Measurements from ENCODE around the gene COBL. TPM values are rescaled to one million over a fixed set of nuclear protein-coding genes. Genes with fewer than 3 reads are reported as not detected.
A peak's percentile ranks its signal among the peaks of the same experiment; 100 is the strongest.

Gene COBL, protein sequence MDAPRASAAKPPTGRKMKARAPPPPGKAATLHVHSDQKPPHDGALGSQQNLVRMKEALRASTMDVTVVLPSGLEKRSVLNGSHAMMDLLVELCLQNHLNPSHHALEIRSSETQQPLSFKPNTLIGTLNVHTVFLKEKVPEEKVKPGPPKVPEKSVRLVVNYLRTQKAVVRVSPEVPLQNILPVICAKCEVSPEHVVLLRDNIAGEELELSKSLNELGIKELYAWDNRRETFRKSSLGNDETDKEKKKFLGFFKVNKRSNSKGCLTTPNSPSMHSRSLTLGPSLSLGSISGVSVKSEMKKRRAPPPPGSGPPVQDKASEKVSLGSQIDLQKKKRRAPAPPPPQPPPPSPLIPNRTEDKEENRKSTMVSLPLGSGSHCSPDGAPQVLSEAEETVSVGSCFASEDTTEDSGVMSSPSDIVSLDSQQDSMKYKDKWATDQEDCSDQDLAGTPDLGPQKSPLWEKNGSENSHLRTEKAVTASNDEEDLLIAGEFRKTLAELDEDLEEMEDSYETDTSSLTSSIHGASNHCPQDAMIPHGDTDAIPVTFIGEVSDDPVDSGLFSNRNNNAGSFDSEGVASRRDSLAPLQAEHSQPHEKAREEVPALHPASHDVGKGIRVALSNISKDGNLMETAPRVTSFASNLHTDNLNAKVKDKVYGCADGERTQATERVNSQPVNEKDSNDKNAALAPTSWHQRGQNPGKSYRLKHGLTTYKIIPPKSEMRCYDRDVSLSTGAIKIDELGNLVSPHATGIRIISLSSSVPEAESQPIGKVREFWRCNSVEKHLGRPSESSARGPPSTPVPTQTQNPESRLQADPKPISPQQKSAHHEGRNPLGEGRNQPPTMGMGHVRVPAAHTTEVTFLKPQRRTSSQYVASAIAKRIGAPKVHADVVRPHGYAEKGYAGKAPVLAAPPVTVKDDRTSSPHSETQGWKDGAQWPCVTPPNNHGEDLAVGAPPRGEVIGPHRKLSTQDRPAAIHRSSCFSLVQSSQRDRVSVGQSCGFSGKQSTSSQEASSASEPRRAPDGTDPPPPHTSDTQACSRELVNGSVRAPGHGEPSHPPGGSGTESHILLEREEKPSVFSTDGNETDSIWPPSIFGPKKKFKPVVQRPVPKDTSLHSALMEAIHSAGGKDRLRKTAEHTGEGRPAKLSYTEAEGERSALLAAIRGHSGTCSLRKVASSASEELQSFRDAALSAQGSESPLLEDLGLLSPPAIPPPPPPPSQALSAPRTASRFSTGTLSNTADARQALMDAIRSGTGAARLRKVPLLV
- total RNA-seq (2022) (60.6 and 63.6 TPM in 2 replicates), Bru-seq, nascent RNA (percentile 89 among the genes with signal in this experiment), BruChase-seq, experiment 1, labeled RNA remaining after a 2-hour chase (percentile 85 among the genes with signal in this experiment), BruChase-seq, experiment 2, labeled RNA remaining after a 6-hour chase (percentile 79 among the genes with signal in this experiment)
- long read RNA-seq, full-length matches to known transcripts: 8 of 36 reads
- long read RNA-seq, partial matches to known transcripts: 13 of 36 reads
- long read RNA-seq, other reads (novel, unspliced or antisense): 15 of 36 reads

DNA sequence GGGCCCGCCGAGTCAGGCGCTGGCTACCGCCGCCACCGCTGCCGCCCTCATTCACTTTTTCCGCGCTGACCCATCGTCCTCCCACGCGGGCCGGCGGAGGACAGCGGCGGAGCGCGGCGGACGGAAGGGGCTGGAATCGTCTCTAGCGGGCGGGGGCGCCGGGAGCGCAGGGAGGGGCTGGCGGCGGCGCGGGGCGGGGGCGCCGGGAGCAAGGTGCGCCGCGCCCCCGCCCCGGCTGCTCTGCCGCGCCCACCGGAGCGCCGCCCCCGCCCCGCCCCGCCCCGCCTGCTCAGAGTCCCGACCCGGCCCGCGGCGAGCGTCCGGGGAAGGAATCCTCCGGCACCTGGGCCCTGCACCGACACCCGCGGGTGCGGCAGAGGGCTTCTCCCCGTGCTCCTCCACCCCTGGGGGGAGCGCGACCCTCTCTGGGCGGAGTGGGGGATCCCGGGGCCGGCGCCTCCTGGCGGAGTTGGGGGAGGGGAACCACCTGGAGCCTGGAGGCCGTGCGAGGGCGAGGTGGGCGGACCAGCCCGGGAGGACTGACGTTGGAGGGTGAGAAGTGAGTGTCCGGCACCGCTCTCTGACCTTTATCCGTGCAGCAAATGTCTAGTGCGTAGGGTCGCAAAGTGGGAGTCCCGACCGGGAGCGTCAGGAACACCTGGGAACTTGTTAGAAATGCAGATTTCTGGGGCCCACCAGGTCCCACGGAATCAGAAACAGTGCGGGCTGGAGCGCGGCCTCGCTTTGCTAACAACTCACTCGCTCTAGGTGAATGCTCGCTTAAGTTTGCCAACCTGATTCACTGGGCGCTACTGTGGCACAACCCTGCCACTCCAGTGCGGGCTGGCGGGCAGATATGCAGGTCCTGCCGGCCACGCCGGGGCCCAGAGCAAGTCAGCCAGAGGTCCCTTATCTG, at the start of gene COBL:
TSS of gene COBL (minus strand) at position 144 of the 916 bp plus-strand sequence. CDS start 176 bp downstream, outside the sequence.
- H3K4me3 ChIP-seq (ENCODE audit: low read depth, low read length): peak within 1 kb of the TSS; percentile 93
- peak; percentile 79 to 83 for DNase-seq
- TF ChIP-seq, protein P1, sequence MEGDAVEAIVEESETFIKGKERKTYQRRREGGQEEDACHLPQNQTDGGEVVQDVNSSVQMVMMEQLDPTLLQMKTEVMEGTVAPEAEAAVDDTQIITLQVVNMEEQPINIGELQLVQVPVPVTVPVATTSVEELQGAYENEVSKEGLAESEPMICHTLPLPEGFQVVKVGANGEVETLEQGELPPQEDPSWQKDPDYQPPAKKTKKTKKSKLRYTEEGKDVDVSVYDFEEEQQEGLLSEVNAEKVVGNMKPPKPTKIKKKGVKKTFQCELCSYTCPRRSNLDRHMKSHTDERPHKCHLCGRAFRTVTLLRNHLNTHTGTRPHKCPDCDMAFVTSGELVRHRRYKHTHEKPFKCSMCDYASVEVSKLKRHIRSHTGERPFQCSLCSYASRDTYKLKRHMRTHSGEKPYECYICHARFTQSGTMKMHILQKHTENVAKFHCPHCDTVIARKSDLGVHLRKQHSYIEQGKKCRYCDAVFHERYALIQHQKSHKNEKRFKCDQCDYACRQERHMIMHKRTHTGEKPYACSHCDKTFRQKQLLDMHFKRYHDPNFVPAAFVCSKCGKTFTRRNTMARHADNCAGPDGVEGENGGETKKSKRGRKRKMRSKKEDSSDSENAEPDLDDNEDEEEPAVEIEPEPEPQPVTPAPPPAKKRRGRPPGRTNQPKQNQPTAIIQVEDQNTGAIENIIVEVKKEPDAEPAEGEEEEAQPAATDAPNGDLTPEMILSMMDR (IDR thresholded peaks at IDR 0.05; ENCODE audit: insufficient read depth in 1 of 2, low read depth in 1 of 2, low read length in 1 of 2, severe bottlenecking in 1 of 2, unreplicated experiment in 1 of 2): no peak
- Mint-ChIP-seq H3K4me3 (ENCODE audit: unreplicated experiment) (peak within 1 kb of the TSS; percentile 93), H3K36me3 (ENCODE audit: insufficient read depth, unreplicated experiment) (peaks cover 10% of the 10 kb centered on the region), H3K27me3 (ENCODE audit: insufficient read depth, unreplicated experiment) (no peaks in the 10 kb centered on the region), H3K9me3 (ENCODE audit: unreplicated experiment) (no peaks in the 10 kb centered on the region), H3K4me1 (ENCODE audit: low read depth, unreplicated experiment) (peaks cover 43% of the 10 kb centered on the region), H3K27ac (ENCODE audit: unreplicated experiment) (peak within 1 kb of the TSS; percentile 96)
- CTCF ChIA-PET: no interaction called here
- no peaks in the 10 kb centered on the region for H3K36me3 ChIP-seq (ENCODE audit: control insufficient read depth, insufficient read depth, low read length)
- intact Hi-C loops (cut with micrococcal nuclease; ENCODE audit: unreplicated experiment): loop anchor here (2.0 to 10.0 kb wide), 2 partner anchors 52 to 154 kb away; no protein-coding TSS in a partner anchor
- H3K4me1 ChIP-seq: peaks cover 65% of the 10 kb centered on the region
- H3K9me3 ChIP-seq: no peaks in the 10 kb centered on the region
- TSS peak; percentile 88 for BruUV-seq (replicated peaks)
- H3K27me3 ChIP-seq (replicated peaks; ENCODE audit: control insufficient read depth, insufficient read depth, low read length): no peaks in the 10 kb centered on the region
- POLR2A ChIA-PET: no interaction called here

DNA sequence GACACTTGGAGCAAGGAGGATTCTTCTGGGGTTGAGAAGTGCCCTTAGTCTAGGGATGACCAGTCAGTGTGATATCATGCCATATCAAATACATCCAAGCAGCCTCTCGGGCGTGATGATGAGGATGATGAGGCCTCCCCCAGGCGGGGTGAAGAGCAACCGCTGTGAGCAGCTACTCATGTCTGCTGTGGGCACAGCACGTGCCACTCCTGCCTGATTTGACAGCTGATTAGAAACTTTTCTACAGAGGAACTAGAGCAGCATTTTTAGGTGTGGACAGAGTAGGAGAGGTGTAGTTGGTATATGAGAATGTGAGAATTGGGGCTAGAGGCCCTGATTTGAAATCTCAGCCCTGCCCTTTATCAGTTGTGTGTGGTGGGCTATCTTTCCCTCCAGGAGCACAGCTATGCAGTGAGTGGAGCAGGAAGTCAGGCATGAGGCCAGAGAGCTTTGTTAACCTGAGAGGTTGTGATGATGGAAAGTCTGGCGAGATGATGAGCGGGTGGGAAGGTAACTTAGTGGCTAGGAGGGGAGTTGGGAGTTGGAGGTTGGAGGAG, 49.6 kb upstream of the COBL start:
- POLR2A ChIA-PET: no interaction called here

More for the DNA sequence above, 49.6 kb upstream of the COBL start:
- Mint-ChIP-seq H3K27ac (ENCODE audit: unreplicated experiment) (no peak overlapping the region), H3K36me3 (ENCODE audit: insufficient read depth, unreplicated experiment) (no peaks in the 10 kb centered on the region), H3K4me1 (ENCODE audit: low read depth, unreplicated experiment) (peaks cover 22% of the 10 kb centered on the region), H3K4me3 (ENCODE audit: unreplicated experiment) (no peak overlapping the region), H3K27me3 (ENCODE audit: insufficient read depth, unreplicated experiment) (no peaks in the 10 kb centered on the region), H3K9me3 (ENCODE audit: unreplicated experiment) (peaks cover 14% of the 10 kb centered on the region)
- no peaks in the 10 kb centered on the region for H3K36me3 ChIP-seq (ENCODE audit: control insufficient read depth, insufficient read depth, low read length)
- no peaks in the 10 kb centered on the region for H3K9me3 ChIP-seq
- DNase-seq: no peak
- CTCF ChIA-PET: interaction anchor here (0.6 to 7.0 kb wide), 24 partner anchors 8 to 357 kb away, joined by 3 to 153 read pairs (median 6); no protein-coding TSS in a partner anchor
- no peaks in the 10 kb centered on the region for H3K27me3 ChIP-seq (replicated peaks; ENCODE audit: control insufficient read depth, insufficient read depth, low read length)
- H3K4me3 ChIP-seq (ENCODE audit: low read depth, low read length): no peak overlapping the region
- TF ChIP-seq, protein P1 (IDR thresholded peaks at IDR 0.05; ENCODE audit: insufficient read depth in 1 of 2, low read depth in 1 of 2, low read length in 1 of 2, severe bottlenecking in 1 of 2, unreplicated experiment in 1 of 2): no peak
- BruUV-seq (replicated peaks): no TSS peak
- intact Hi-C loops (cut with micrococcal nuclease; ENCODE audit: unreplicated experiment): loop anchor here (5.0 kb wide), 1 partner anchor 69 kb away; no protein-coding TSS in a partner anchor
- H3K4me1 ChIP-seq: peaks cover 14% of the 10 kb centered on the region

All from Caco-2 (cell line).